ENCODE results near the gene ZNF506.
A peak's percentile ranks its signal among the peaks of the same experiment; 100 is the strongest.
"Not testable (repeated sequence)": the region's sequence is repeated elsewhere in the genome, so short reads cannot be mapped to it uniquely, and the experiment has no call there.

Gene ZNF506

DNA sequence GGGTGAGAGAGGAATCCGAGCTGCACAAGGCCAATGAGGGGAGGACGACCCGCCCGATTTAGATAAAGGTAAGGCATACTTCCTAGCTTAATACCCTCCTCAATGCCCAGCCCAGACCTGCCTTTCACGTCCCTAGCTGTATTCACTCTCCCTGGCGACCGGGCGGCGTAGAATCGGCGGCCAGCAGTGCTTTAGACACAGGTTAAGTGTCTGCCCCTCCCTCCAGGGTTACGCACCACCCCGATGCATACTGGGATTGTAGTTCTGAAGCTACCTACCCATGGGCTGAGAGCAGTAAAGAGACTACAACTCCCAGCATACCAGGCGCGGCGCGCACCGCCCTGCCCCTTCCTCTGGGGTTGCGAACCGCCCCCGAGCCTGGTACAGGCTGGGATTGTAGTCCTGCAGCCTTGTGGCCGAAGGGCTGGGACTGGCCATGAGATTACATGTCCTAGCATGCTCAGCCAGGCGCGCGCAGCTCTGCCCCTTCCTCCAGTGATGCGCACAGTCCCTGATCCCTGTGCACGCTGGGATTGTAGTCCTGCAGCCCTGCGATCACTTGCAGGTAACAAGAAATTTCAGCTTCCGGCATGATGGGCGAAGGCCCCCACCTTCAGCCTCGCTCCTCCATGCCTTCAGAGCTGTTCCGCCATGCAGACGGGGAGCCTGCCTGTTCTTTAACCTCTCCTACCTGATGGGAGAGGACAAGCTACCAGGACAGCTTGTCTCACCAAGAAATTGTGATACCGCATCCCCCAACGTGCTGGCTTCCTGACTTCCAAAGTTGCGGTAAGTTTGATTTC is 45.1 kb downstream of the ZNF506 start:
- TF ChIP-seq POLR2A (IDR thresholded peaks at IDR 0.05; ENCODE audit: low read depth, low read length): peak; percentile 71; the same call in 1 of the 2 replicates
- peak; percentile 44; the same call in 1 of the 2 replicates for TF ChIP-seq POLR2AphosphoS5 (IDR thresholded peaks at IDR 0.05; ENCODE audit: low read depth, low read length)
- 0 out of 2 replicates have a peak, but pooled peaks have one; percentile 8 for TF ChIP-seq TAF1 (IDR thresholded peaks at IDR 0.05; ENCODE audit: borderline replicate concordance, low read depth, low read length)
- DNase-seq (ENCODE audit: insufficient read length): peak; percentile 75
- peak; percentile 99 for FAIRE-seq

DNA sequence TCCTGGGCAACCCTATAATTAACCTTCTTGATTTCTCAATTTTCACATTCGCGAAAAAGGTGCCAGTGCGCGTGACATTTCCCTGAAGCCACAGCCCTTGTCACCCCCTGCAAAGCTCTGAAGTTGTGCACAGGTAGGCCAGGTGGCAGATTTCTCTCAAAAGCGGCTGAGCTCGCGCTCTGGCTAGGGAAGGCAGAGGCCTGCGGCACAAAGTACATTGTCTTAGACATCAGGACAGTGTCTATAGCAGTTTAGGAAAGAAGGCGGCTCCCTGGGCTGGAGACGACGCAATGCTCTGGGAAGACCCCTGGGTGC is 45.7 kb downstream of the ZNF506 start:
- TF ChIP-seq TAF1 (IDR thresholded peaks at IDR 0.05; ENCODE audit: borderline replicate concordance, low read depth, low read length) (no peak), POLR2AphosphoS5 (IDR thresholded peaks at IDR 0.05; ENCODE audit: low read depth, low read length) (no peak), POLR2A (IDR thresholded peaks at IDR 0.05; ENCODE audit: low read depth, low read length) (no peak)
- FAIRE-seq (no peak), DNase-seq (ENCODE audit: insufficient read length) (no peak)

DNA sequence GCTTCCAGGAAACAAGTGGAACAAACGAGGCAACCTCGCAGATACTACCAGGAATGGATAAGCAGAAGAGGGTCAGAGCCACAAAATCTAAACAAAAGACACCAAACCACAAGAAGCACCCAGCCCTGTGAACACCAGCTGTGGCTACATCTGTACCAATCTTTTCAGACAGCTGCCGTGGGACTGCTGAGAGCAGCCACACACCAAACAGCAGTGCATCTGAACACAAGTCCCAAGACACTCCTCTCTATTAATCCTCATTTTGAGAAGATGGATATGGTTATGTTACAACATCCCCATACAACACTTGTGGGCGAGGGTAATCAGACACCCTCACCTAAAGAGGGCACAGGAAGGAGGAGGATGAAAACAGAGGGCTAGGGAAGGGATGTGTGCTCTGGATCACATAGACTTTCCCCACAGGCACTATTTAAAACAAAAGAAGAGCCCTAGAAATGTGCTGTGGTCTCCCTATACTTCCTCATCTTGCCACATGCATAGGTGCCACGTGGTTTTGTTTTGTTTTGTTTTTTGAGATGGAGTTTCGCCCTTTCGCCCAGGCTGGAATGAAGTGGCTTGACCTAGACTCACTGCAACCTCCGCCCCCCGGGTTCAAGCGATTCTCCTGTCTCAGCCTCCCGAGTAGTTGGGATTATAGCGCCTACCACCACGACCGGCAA is 47.1 kb downstream of the ZNF506 start:
- no peak for FAIRE-seq
- no peak for DNase-seq (ENCODE audit: insufficient read length)
- TF ChIP-seq POLR2A (IDR thresholded peaks at IDR 0.05; ENCODE audit: low read depth, low read length): no peak
- TF ChIP-seq POLR2AphosphoS5 (IDR thresholded peaks at IDR 0.05; ENCODE audit: low read depth, low read length): no peak

DNA sequence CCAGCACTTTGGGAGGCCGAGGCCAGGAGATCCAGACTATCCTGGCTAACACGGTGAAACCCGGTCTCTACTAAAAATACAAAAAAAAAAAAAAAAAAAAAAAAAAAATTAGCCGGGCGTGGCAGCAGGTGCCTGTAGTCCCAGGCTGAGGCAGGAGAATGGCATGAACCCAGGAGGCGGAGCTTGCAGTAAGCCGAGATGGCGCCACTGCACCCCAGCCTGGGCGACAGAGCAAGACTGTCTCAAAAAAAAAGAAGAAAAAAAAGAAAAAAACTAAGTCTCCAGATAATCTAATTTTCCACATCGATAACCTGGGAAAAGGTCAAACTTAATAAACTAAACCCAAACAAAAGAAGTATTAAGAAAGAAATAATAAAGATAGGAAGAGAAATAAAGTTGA is 49.6 kb downstream of the ZNF506 start:
- DNase-seq (ENCODE audit: insufficient read length); FAIRE-seq: not testable (repeated sequence)

DNA sequence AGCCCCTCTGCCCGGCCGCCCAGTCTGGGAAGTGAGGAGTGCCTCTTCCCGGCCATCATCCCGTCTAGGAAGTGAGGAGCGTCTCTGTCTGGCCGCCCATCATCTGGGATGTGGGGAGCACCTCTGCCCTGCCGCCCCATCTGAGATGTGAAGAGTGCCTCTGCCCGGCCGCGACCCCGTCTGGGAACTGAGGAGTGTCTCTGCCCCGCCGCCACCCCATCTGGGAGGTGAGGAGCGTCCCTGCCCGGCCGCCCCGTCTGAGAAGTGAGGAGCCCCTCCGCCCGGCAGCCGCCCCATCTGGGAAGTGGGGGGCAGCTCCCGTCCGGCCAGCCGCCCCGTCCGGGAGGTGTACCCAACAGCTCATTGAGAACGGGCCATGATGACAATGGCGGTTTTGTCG is 51.6 kb downstream of the ZNF506 start:
- not testable (repeated sequence) for DNase-seq (ENCODE audit: insufficient read length); FAIRE-seq

DNA sequence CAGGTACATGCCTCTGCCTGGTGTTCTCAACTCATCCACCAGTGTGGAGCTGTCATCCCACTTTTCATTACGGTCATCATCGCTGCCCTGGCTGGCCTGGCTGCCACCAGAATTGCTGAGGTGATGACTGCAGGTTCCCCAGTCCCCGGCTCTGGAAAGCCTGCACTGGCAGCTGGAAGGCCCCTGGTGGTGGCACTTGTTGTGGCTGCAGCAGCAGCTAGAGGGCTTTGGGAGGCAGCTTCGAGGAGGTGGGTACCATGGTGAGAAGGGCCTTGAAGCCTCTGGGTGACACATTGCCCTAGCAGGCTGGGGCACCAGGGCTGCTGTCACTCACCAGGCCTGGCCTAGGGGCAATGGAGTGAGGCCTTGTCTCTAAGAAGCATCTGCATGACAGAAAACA is 63.4 kb downstream of the ZNF506 start:
- no peak for FAIRE-seq
- TF ChIP-seq POLR2AphosphoS5 (IDR thresholded peaks at IDR 0.05; ENCODE audit: low read depth, low read length): no peak
- TF ChIP-seq TAF1 (IDR thresholded peaks at IDR 0.05; ENCODE audit: borderline replicate concordance, low read depth, low read length): no peak
- no peak for TF ChIP-seq POLR2A (IDR thresholded peaks at IDR 0.05; ENCODE audit: low read depth, low read length)
- DNase-seq (ENCODE audit: insufficient read length): no peak

DNA sequence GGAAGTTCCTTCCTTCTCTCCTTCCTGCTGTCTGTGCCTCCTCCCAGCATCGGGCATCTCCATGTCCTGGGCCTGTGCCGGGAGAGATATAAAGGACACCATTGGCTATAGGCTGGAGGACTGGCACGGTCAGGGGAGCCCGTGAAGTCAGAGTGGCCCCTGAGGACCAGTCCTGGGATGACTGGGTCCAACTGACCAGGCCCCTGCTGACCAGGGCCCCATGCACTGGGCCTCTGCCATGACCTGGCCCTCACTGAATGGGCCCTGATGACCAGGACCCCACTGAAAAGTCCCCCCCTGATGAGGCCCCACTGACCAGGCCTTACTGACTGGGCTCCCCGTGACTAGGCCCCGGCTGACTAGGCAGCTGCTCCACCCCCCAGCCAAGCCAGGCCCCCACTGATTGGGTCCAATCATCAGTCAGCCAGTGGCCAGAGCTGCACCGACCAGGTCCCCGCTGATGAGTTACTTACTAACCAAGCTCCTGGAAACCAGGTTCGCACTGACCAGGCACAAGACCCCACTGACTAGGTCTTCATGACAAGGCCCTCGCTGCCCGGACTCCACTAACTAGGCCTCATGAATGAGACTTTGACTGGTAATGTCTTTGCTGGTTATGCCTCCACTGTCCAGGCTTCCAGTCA is 68.7 kb downstream of the ZNF506 start:
- FAIRE-seq (no peak), DNase-seq (ENCODE audit: insufficient read length) (peak; percentile 16)
- TF ChIP-seq TAF1 (IDR thresholded peaks at IDR 0.05; ENCODE audit: borderline replicate concordance, low read depth, low read length): no peak
- TF ChIP-seq POLR2AphosphoS5 (IDR thresholded peaks at IDR 0.05; ENCODE audit: low read depth, low read length): no peak
- no peak for TF ChIP-seq POLR2A (IDR thresholded peaks at IDR 0.05; ENCODE audit: low read depth, low read length)

DNA sequence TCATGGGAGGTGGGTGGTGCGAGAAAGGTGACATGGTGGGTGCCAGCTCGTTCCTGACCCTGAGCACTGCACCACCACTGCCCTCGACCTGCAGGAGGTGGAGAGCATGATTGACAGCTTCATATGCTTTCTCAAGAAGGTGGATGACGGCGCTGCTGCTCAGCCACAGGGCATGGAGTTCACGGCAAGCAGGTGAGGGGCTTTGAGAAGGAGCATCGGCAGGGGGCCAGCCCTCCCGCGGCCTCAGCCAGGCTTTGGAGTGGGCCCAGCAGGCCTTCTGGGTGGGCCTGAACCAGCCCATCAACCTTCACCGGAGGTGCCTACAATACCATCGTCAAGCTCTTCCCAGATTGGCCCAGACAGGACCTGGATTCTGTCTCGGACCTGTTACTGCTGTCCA is 69.7 kb downstream of the ZNF506 start:
- peak; percentile 9 for DNase-seq (ENCODE audit: insufficient read length)
- TF ChIP-seq POLR2A (IDR thresholded peaks at IDR 0.05; ENCODE audit: low read depth, low read length) (no peak), POLR2AphosphoS5 (IDR thresholded peaks at IDR 0.05; ENCODE audit: low read depth, low read length) (no peak), TAF1 (IDR thresholded peaks at IDR 0.05; ENCODE audit: borderline replicate concordance, low read depth, low read length) (no peak)
- FAIRE-seq: no peak

DNA sequence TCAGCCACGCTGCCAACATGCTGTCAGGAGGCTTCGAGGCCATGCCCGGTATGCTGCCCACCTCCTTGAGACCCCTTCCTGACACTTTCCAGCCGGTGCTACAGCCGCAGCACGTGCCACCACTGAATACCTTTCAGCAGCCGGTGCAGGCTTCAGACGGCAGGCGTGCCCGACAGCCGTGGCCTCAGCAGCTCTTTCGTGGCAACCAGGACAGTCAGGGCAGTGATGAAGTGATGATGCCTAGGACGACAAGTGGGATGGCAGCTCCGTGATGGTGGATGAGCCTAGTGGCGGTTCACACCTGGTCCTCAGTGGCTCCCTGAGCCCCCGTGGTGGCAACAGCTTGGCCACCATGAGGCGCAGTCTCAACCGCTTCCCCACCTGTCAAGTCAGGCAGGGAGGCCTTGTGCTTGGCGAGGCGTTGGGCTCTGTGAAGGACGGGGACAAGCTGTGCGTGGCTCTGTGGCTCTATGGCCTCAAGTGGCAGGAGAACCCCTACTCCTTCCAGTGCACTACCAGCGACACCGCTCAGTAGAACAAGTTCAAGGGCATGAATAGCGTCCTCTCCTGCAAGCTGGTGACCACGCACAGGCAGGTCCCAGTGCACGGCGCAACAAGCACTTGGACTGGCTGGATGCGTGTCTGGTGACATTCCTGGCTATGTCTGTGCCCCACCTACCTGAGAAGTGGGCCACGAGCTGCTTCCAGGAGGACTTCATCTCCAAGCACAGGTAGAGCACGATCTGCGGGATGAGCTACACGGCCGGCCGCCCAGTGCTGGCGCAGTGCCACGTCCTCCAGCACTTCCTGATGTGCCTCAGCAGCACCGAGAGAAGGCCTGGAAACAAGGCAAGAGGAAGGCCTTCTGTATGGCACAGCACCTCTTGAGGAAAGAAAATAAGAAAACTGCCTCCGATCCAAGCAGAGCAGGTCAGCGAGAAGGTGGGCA is 70.4 kb downstream of the ZNF506 start:
- TF ChIP-seq POLR2A (IDR thresholded peaks at IDR 0.05; ENCODE audit: low read depth, low read length): no peak
- DNase-seq (ENCODE audit: insufficient read length) (peak; percentile 7), FAIRE-seq (no peak)

DNA sequence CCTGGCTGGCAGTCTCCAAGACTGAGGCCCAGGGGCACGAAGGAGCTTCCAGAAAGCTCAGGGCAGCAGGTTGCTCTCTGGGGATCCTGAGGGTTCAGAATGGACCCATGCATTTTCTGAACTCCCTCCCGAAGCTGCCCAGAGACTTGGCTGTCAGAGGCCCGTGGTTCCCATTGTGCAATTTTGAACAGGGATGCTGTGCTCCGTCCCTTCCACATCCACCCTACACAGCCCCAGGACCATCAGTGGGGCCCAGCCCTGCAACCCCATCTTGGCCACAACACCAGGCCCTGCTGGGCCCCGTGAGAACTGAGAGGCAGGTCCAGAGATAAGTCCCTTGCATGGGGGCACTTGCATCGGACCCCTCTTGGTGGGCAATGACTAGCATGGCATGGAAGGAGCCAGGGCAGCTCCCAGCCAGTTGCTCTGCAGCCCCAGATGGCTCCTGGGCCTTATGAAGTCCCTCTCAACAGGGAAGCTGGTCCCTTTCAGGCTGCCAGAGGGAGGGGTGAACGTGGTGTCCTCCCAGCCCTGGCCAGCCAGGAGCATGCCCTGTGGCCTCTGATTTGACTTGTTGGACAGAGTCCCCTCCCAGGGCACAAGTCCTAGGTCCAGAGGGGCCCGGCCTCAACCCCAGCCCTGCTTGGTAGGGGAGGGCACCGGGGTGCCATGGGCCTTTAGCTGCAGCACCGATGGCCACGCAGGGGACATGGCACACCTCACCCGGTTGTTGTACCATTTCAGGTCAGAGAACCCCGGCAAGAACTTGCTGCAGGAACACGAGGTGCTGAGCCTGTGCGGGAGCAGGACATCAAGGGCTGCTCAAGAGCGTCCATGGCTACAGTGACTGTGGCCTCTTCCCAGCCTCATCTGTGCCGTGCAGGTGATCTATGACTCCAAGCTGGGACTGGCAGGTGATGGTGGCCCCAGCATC is 71.4 kb downstream of the ZNF506 start:
- TF ChIP-seq POLR2A (IDR thresholded peaks at IDR 0.05; ENCODE audit: low read depth, low read length) (no peak), POLR2AphosphoS5 (IDR thresholded peaks at IDR 0.05; ENCODE audit: low read depth, low read length) (no peak)
- DNase-seq (ENCODE audit: insufficient read length) (peak; percentile 11), FAIRE-seq (no peak)
